Measurements from ENCODE around the gene HSPA12B. TPM values are rescaled to one million over a fixed set of nuclear protein-coding genes. Genes with fewer than 3 reads are reported as not detected.

The HSPA12B gene
- total RNA-seq, 1 donor from 2014 or later: not detected

DNA sequence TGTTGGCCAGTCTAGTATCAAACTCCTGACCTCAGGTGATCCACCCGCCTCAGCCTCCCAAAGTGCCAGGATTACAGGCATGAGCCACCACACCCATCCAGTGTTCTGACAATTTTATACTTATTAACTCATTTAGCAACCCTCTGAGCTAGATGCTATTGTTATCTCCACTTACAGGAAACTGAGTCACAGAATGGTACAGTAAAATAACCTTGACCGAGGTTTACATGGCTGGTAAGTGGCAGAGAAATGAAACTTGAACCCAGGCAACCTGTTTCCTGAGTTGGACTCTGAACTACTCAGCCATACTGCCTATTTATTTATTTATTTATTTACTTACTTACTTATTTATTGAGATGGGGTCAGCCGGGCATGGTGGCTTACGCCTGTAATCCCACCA lies 13.4 kb upstream of the HSPA12B start:
- TF ChIP-seq, protein P1, sequence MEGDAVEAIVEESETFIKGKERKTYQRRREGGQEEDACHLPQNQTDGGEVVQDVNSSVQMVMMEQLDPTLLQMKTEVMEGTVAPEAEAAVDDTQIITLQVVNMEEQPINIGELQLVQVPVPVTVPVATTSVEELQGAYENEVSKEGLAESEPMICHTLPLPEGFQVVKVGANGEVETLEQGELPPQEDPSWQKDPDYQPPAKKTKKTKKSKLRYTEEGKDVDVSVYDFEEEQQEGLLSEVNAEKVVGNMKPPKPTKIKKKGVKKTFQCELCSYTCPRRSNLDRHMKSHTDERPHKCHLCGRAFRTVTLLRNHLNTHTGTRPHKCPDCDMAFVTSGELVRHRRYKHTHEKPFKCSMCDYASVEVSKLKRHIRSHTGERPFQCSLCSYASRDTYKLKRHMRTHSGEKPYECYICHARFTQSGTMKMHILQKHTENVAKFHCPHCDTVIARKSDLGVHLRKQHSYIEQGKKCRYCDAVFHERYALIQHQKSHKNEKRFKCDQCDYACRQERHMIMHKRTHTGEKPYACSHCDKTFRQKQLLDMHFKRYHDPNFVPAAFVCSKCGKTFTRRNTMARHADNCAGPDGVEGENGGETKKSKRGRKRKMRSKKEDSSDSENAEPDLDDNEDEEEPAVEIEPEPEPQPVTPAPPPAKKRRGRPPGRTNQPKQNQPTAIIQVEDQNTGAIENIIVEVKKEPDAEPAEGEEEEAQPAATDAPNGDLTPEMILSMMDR (IDR thresholded peaks at IDR 0.05): no peak
- no peaks in the 10 kb centered on the region for H3K4me1 Mint-ChIP-seq (ENCODE audit: unreplicated experiment)
- no peak overlapping the region for H3K4me3 Mint-ChIP-seq (ENCODE audit: unreplicated experiment)
- DNase-seq (ENCODE audit: extremely low spot score, unreplicated experiment): no peak
- no peak overlapping the region for H3K27ac Mint-ChIP-seq (ENCODE audit: unreplicated experiment)
- H3K27me3 Mint-ChIP-seq (ENCODE audit: unreplicated experiment): peaks cover 38% of the 10 kb centered on the region
- H3K9me3 Mint-ChIP-seq (ENCODE audit: unreplicated experiment): no peaks in the 10 kb centered on the region
- H3K36me3 Mint-ChIP-seq (ENCODE audit: unreplicated experiment): no peaks in the 10 kb centered on the region

DNA sequence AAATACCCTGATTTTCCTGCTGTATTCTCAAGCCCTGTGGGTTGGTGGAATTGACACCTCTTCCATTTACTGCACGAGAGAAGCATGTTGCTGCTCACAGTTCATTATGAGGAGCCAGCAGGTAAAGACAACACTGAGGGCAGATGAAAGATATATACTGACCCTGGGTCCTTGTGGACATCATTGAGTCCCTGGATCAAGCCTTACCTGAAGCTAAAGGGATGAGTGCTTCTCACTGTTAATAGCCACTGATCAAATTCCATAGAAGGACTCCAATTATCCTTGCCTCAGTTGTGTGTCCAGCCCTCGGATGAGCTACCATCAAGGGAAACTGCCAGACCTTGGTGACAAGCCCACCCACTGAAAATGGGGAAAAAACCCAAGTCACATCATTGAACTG lies 12.4 kb upstream of the HSPA12B start:
- no peak for DNase-seq (ENCODE audit: extremely low spot score, unreplicated experiment)
- TF ChIP-seq, protein P1 (IDR thresholded peaks at IDR 0.05): no peak
- Mint-ChIP-seq H3K4me3 (ENCODE audit: unreplicated experiment) (no peak overlapping the region), H3K27me3 (ENCODE audit: unreplicated experiment) (peaks cover 47% of the 10 kb centered on the region), H3K4me1 (ENCODE audit: unreplicated experiment) (no peaks in the 10 kb centered on the region), H3K27ac (ENCODE audit: unreplicated experiment) (no peak overlapping the region), H3K9me3 (ENCODE audit: unreplicated experiment) (no peaks in the 10 kb centered on the region), H3K36me3 (ENCODE audit: unreplicated experiment) (no peaks in the 10 kb centered on the region)

DNA sequence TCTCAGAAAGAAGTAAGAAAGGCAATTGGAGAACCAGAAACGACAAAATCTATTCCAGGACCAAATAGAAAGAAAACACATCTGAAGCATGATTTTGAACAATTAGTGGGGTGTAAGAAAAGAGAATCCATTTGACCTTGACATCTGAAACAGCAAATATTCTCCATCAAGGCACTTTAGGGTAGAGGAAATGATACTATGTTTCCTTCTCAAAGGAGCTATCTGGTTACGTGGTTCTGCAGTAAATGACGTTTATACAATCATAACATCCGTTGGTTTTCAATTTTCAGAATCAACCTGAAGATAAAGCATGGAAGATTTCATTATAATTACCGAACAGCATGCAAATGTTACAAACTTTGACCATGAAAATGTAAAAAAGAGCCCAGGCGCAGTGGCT lies 11.9 kb upstream of the HSPA12B start:
- H3K4me3 Mint-ChIP-seq (ENCODE audit: unreplicated experiment): no peak overlapping the region
- TF ChIP-seq, protein P1 (IDR thresholded peaks at IDR 0.05): no peak
- H3K27me3 Mint-ChIP-seq (ENCODE audit: unreplicated experiment): peaks cover 47% of the 10 kb centered on the region
- no peak for DNase-seq (ENCODE audit: extremely low spot score, unreplicated experiment)
- H3K4me1 Mint-ChIP-seq (ENCODE audit: unreplicated experiment): no peaks in the 10 kb centered on the region
- H3K9me3 Mint-ChIP-seq (ENCODE audit: unreplicated experiment): no peaks in the 10 kb centered on the region
- no peak overlapping the region for H3K27ac Mint-ChIP-seq (ENCODE audit: unreplicated experiment)
- H3K36me3 Mint-ChIP-seq (ENCODE audit: unreplicated experiment): no peaks in the 10 kb centered on the region

DNA sequence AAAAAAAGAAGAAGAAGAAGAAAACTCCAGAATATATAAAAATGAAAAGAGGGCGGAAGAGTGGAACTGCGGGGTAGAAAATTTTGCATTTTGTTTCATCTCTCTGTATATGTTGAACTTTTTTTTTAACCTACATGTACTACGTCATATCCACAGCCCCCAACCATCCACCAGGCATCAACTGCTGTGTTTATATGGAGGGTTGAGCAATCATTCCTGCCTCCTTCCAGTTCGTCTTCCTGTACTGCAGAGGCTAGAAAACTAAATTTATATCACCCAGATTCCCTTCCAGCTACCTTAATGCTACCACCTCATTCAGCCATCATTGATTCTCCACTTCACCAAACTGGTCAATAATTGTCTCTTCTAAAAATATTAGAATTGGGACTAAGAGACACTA lies 10.6 kb upstream of the HSPA12B start:
- Mint-ChIP-seq H3K9me3 (ENCODE audit: unreplicated experiment) (no peaks in the 10 kb centered on the region), H3K27me3 (ENCODE audit: unreplicated experiment) (peaks cover 51% of the 10 kb centered on the region), H3K36me3 (ENCODE audit: unreplicated experiment) (no peaks in the 10 kb centered on the region), H3K4me1 (ENCODE audit: unreplicated experiment) (no peaks in the 10 kb centered on the region), H3K27ac (ENCODE audit: unreplicated experiment) (no peak overlapping the region), H3K4me3 (ENCODE audit: unreplicated experiment) (no peak overlapping the region)
- DNase-seq (ENCODE audit: extremely low spot score, unreplicated experiment): no peak
- TF ChIP-seq, protein P1 (IDR thresholded peaks at IDR 0.05): no peak

DNA sequence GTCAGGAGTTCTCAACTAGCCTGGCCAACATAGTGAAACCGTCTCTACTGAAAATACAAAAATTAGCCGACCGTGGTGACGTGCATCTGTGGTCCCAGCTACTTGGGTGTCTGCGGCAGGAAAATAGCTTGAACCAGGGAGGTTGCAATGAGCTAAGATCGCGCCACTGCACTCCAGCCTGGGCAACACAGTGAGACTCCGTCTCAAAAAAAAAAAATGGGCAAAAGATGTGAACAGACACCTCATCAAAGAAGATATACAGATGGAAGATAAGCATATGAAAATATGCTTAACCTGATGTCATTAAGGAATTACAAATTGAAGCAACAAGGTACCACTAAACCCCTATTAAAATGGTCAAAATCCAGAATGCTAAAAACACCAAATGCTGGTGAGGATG lies 9.2 kb upstream of the HSPA12B start:
- no peak overlapping the region for H3K27ac Mint-ChIP-seq (ENCODE audit: unreplicated experiment)
- TF ChIP-seq, protein P1 (IDR thresholded peaks at IDR 0.05): no peak
- no peaks in the 10 kb centered on the region for H3K36me3 Mint-ChIP-seq (ENCODE audit: unreplicated experiment)
- H3K9me3 Mint-ChIP-seq (ENCODE audit: unreplicated experiment): no peaks in the 10 kb centered on the region
- DNase-seq (ENCODE audit: extremely low spot score, unreplicated experiment): no peak
- H3K4me1 Mint-ChIP-seq (ENCODE audit: unreplicated experiment): peaks cover 9% of the 10 kb centered on the region
- peaks cover 54% of the 10 kb centered on the region for H3K27me3 Mint-ChIP-seq (ENCODE audit: unreplicated experiment)
- no peak overlapping the region for H3K4me3 Mint-ChIP-seq (ENCODE audit: unreplicated experiment)

All from osteocyte (in vitro differentiated cells).